Hypothalamus (tissue), 51 donors: ENCODE measurements around the gene CPNE5.
"Not testable (repeated sequence)": the region's sequence is repeated elsewhere in the genome, so short reads cannot be mapped to it uniquely, and the experiment has no call there.

ENCODE experiments used
- DNase-seq, 51 donors: peaks; one replicate each; lab custom pipeline; 2025; lab: John Stamatoyannopoulos, UW

The CPNE5 gene

GRCh38 chr6:36818756-36819155 lies 20.5 kb downstream of the CPNE5 start:
- DNase-seq = no peak

- DNase-seq = no peak
These were observed 21.4 kb downstream of the CPNE5 start for GRCh38 chr6:36817847-36818246.

GRCh38 chr6:36817176-36817817 lies 21.9 kb downstream of the CPNE5 start:
- no peak for DNase-seq

GRCh38 chr6:36815962-36816735 lies 23.1 kb downstream of the CPNE5 start:
- DNase-seq = no peak

GRCh38 chr6:36814249-36814648 lies 25.0 kb downstream of the CPNE5 start:
- DNase-seq = no peak

- DNase-seq = no peak
These were observed 25.7 kb downstream of the CPNE5 start for GRCh38 chr6:36813526-36813925.

- not testable (repeated sequence) for DNase-seq
These were observed 26.2 kb downstream of the CPNE5 start for GRCh38 chr6:36813047-36813446.

GRCh38 chr6:36809941-36810803 lies 29.1 kb downstream of the CPNE5 start:
- DNase-seq = no peak

GRCh38 chr6:36809156-36809555 lies 30.1 kb downstream of the CPNE5 start:
- no peak for DNase-seq

- no peak for DNase-seq
These were observed 30.6 kb downstream of the CPNE5 start for GRCh38 chr6:36808634-36809033.

GRCh38 chr6:36807750-36808149 lies 31.5 kb downstream of the CPNE5 start:
- no peak for DNase-seq

- DNase-seq = no peak
These were observed 32.1 kb downstream of the CPNE5 start for GRCh38 chr6:36807143-36807542.

- DNase-seq = no peak
These were observed 33.3 kb downstream of the CPNE5 start for GRCh38 chr6:36805917-36806316.

GRCh38 chr6:36805096-36805797 lies 34.0 kb downstream of the CPNE5 start:
- no peak for DNase-seq

GRCh38 chr6:36804563-36804962 lies 34.7 kb downstream of the CPNE5 start:
- DNase-seq = peak in 1 of 51 donors; percentile 46

GRCh38 chr6:36803908-36804307 lies 35.3 kb downstream of the CPNE5 start:
- no peak for DNase-seq

GRCh38 chr6:36803482-36803881 lies 35.8 kb downstream of the CPNE5 start:
- DNase-seq = no peak

GRCh38 chr6:36800223-36801076 lies 38.8 kb downstream of the CPNE5 start:
- no peak for DNase-seq

- no peak for DNase-seq
These were observed 40.4 kb downstream of the CPNE5 start for GRCh38 chr6:36798852-36799251.

- DNase-seq = no peak
These were observed 41.6 kb downstream of the CPNE5 start for GRCh38 chr6:36797653-36798052.
